Endothelial cell of umbilical vein (primary cell): ENCODE results near the gene SRGAP3. TPM values are rescaled to one million over a fixed set of nuclear protein-coding genes. Genes with fewer than 3 reads are reported as not detected.

Source experiments
- BruUV-seq: library from RNA; stranded (reverse); fragments of 400-500 nt; replicated peaks from 2 replicates; lab custom pipeline; 2021; lab: Mats Ljungman, UMichigan
- CTCF ChIA-PET: fragments of 300-600, 350-600 bp; sonication (Branson Sonifier 250); formaldehyde crosslinking; loops from one replicate; lab custom pipeline; 2021; ENCODE audit warnings: antibody characterized with exemption, inconsistent platforms; lab: Charles Lee
- POLR2A ChIA-PET: fragments of 300-600, 350-600 bp; sonication (Branson Sonifier 250); formaldehyde crosslinking; loops from one replicate; lab custom pipeline; 2021; ENCODE audit warnings: antibody characterized with exemption, inconsistent platforms; lab: Charles Lee
- DNase-seq: peaks from one replicate; pipeline ENCODE4 v3.0.0-alpha.2; 2011; ENCODE audit warnings: low read depth, low spot score
- FAIRE-seq: peaks from 2 replicates; lab custom pipeline; 2011; peaks lifted over from hg19 to GRCh38; lab: Jason Lieb, UNC
- H2AFZ ChIP-seq: 2 replicates; pipeline ENCODE4 v1.6.0; 2012; ENCODE audit warnings: low read depth, low read length, control low read depth, inconsistent platforms
- H3K27ac ChIP-seq: 2 replicates; pipeline ENCODE4 v1.5.1; 2011; ENCODE audit warnings: low read depth, mild to moderate bottlenecking, control low read depth, low read length, moderate library complexity; ENCODE audit not compliant: insufficient read depth
- H3K27me3 ChIP-seq, 2 experiments: 2 replicates each; pipeline versions ENCODE4 v1.6.0 to v1.6.1; 2011; ENCODE audit warnings: low read length in 2 of 2, mixed read lengths in 1 of 2; ENCODE audit not compliant: control insufficient read depth in 2 of 2, insufficient read depth in 2 of 2
- H3K36me3 ChIP-seq, 2 experiments: 2 replicates in 1 of 2; 3 replicates in 1 of 2; pipeline ENCODE4 v1.5.1; 2011; ENCODE audit warnings: low read length in 2 of 2, mild to moderate bottlenecking in 1 of 2, moderate library complexity in 1 of 2; ENCODE audit not compliant: control insufficient read depth in 2 of 2, insufficient read depth in 2 of 2; ENCODE audit errors: extremely low read depth in 1 of 2
- H3K4me1 ChIP-seq: 3 replicates; pipeline ENCODE4 v1.5.1; 2011; ENCODE audit warnings: mild to moderate bottlenecking, low read length; ENCODE audit not compliant: control insufficient read depth, insufficient read depth; ENCODE audit errors: extremely low read depth
- H3K4me2 ChIP-seq: 2 replicates; pipeline ENCODE4 v1.6.1; 2011; ENCODE audit warnings: low read length, control low read depth, mixed read lengths; ENCODE audit not compliant: insufficient read depth
- H3K4me3 ChIP-seq, 3 experiments: fragments of 200-600 bp in 1 of 3; sonication (generic), shearing (Covaris generic) in 1 of 3; replicated peaks in 1 of 3; 2 replicates each; pipeline ENCODE4 v1.5.1; 2011 to 2016; ENCODE audit warnings: control low read depth in 3 of 3, low read length in 3 of 3, mild to moderate bottlenecking in 2 of 3, inconsistent platforms in 1 of 3, low read depth in 1 of 3, moderate library complexity in 1 of 3; ENCODE audit not compliant: insufficient read depth in 1 of 3
- H3K79me2 ChIP-seq: 2 replicates; pipeline ENCODE4 v1.6.0; 2012; ENCODE audit warnings: low read length, inconsistent platforms; ENCODE audit not compliant: control insufficient read depth, insufficient read depth
- H3K9ac ChIP-seq: replicated peaks from 2 replicates; pipeline ENCODE3; 2011; ENCODE audit warnings: low read length, control low read depth; ENCODE audit not compliant: insufficient read depth; ENCODE audit errors: extremely low read depth
- H3K9me1 ChIP-seq: replicated peaks from 3 replicates; pipeline ENCODE4 v1.6.0; 2011; ENCODE audit warnings: mild to moderate bottlenecking, low read length; ENCODE audit not compliant: control insufficient read depth, insufficient read depth; ENCODE audit errors: extremely low read depth
- H3K9me3 ChIP-seq: replicated peaks from 2 replicates; pipeline ENCODE4 v1.5.1; 2012; ENCODE audit warnings: low read length, inconsistent platforms; ENCODE audit not compliant: control insufficient read depth, insufficient read depth
- H4K20me1 ChIP-seq: replicated peaks from 2 replicates; pipeline ENCODE3; 2011; ENCODE audit warnings: mild to moderate bottlenecking, low read length; ENCODE audit not compliant: control insufficient read depth, insufficient read depth; ENCODE audit errors: extremely low read depth
- CTCF ChIP-seq, 2 donors: IDR thresholded peaks; 1 replicate in 1 of 2; 2 replicates in 1 of 2; pipeline ENCODE4 v1.5.1; 2011; ENCODE audit warnings: low read length in 2 of 2, mild to moderate bottlenecking in 2 of 2, moderate library complexity in 2 of 2, control low read depth in 1 of 2, inconsistent platforms in 1 of 2, low read depth in 1 of 2; ENCODE audit not compliant: insufficient read depth in 1 of 2; ENCODE audit errors: extremely low read depth in 1 of 2
- EZH2 ChIP-seq: IDR thresholded peaks from 2 replicates; pipeline ENCODE4 v1.6.1; 2012; ENCODE audit warnings: borderline replicate concordance, low read depth, mild to moderate bottlenecking, moderate library complexity, low read length, inconsistent platforms; ENCODE audit not compliant: severe bottlenecking
- FOS ChIP-seq: IDR thresholded peaks from 2 replicates; pipeline ENCODE4 v1.6.1; 2011; ENCODE audit warnings: mild to moderate bottlenecking, low read length, moderate library complexity, borderline replicate concordance; ENCODE audit not compliant: insufficient read depth
- GATA2 ChIP-seq: IDR thresholded peaks from 2 replicates; pipeline ENCODE4 v1.7.0; 2011; ENCODE audit warnings: low read depth, mild to moderate bottlenecking, moderate library complexity, mixed read lengths, low read length; ENCODE audit not compliant: insufficient read length, insufficient read depth
- JUN ChIP-seq: IDR thresholded peaks from 2 replicates; pipeline ENCODE4 v1.6.1; 2011; ENCODE audit warnings: borderline replicate concordance, low read depth; ENCODE audit not compliant: insufficient read length, insufficient read depth
- MAX ChIP-seq: IDR thresholded peaks from 2 replicates; pipeline ENCODE4 v1.6.1; 2011; ENCODE audit not compliant: insufficient read depth, insufficient read length
- MYC ChIP-seq: IDR thresholded peaks from one replicate; pipeline ENCODE4 v1.6.1; 2011; ENCODE audit warnings: mild to moderate bottlenecking, low read depth, low read length
- POLR2A ChIP-seq: IDR thresholded peaks from 2 replicates; pipeline ENCODE4 v1.6.1; 2012; ENCODE audit warnings: low read depth, mild to moderate bottlenecking, control low read depth, low read length
- POLR2AphosphoS5 ChIP-seq: IDR thresholded peaks from 2 replicates; pipeline ENCODE4 v1.6.1; 2012; ENCODE audit warnings: low read depth, mild to moderate bottlenecking, control low read depth, low read length, moderate library complexity; ENCODE audit not compliant: insufficient read depth
- dilution Hi-C: fragments of 300-500 bp; cut with MboI; formaldehyde crosslinking; loops from one replicate; pipeline ENCODE4 v1.15.0; 2019; ENCODE audit warnings: low sequenced_read_pairs; ENCODE audit not compliant: extremely low pct_ligation_motif_present
- intact Hi-C: fragments of 100-400 bp; cut with micrococcal nuclease; formaldehyde crosslinking; loops from one replicate; pipeline ENCODE4 v1.10.0; 2022
- polyA plus RNA-seq, 4 experiments: library from polyadenylated mRNA; depleted of rRNA in 3 of 4; stranded (reverse) in 3 of 4; unstranded in 1 of 4; fragments of >200 nt; gene quantifications; 2 replicates each; pipeline versions ENCODE4 v1.2.1 to v1.2.3, GENCODE V29; 2011 to 2012; ENCODE audit warnings: missing spikeins in 1 of 4
- total RNA-seq: library from RNA; stranded (reverse); gene quantifications from 2 replicates; pipeline ENCODE4 v1.2.3, GENCODE V29; 2021

The SRGAP3 gene
- total and polyA plus RNA-seq, 2 donors (not counting 3 experiments of a cell fraction or from before 2014, with no cell fraction given): 0.06 TPM; not detected in 1

GRCh38 chr3:9165421-9165820 is 84.0 kb downstream of the SRGAP3 start:
- ChIA-PET POLR2A (no interaction called here), CTCF (interaction anchor here (1.3 kb wide), 1 partner anchor 11 kb away, joined by 3 read pairs; no protein-coding TSS in a partner anchor)
- Histone ChIP-seq H3K9ac (no peak overlapping the region), H3K79me2 (no peaks in the 10 kb centered on the region), H3K27me3 (no peaks in the 10 kb centered on the region), H3K27ac (no peak overlapping the region), H3K36me3 (no peaks in the 10 kb centered on the region), H3K4me1 (no peaks in the 10 kb centered on the region), H4K20me1 (no peaks in the 10 kb centered on the region), H3K9me3 (no peaks in the 10 kb centered on the region), H3K9me1 (no peaks in the 10 kb centered on the region), H3K4me3 (no peak overlapping the region), H3K4me2 (no peak overlapping the region), H2AFZ (no peak overlapping the region)
- DNase-seq (no peak), FAIRE-seq (no peak)
- TF ChIP-seq MYC (no peak), MAX (no peak), POLR2AphosphoS5 (no peak), FOS (no peak), GATA2 (no peak), JUN (no peak), CTCF (IDR thresholded peaks at IDR 0.05; ENCODE audit: extremely low read depth in 1 of 2, insufficient read depth in 1 of 2, low read depth in 1 of 2, low read length in 2 of 2) (no peak), EZH2 (no peak), POLR2A (no peak)
- dilution Hi-C loops: no loop called here
- no TSS peak for BruUV-seq
- intact Hi-C loops: no loop called here
